ENCODE results near the gene SFI1. TPM values are rescaled to one million over a fixed set of nuclear protein-coding genes. Genes with fewer than 3 reads are reported as not detected.
"Not testable (repeated sequence)": the region's sequence is repeated elsewhere in the genome, so short reads cannot be mapped to it uniquely, and the experiment has no call there.

SFI1 gene
- total RNA-seq, 2 experiments from 2014 or later: 227 to 240 TPM

- DNase-seq: no peak
- H3K4me1 Mint-ChIP-seq (ENCODE audit: low read depth): peaks cover 41% of the 10 kb centered on the region
- H3K27ac Mint-ChIP-seq: no peak overlapping the region
- intact Hi-C loops (cut with micrococcal nuclease): no loop called here
- peaks cover 13% of the 10 kb centered on the region for H3K36me3 Mint-ChIP-seq
- H3K9me3 Mint-ChIP-seq: no peaks in the 10 kb centered on the region
- CTCF ChIA-PET: interaction anchor here (1.0 to 1.1 kb wide), 2 partner anchors 12 to 318 kb away, joined by 3 to 4 read pairs; no protein-coding TSS in a partner anchor
- POLR2A ChIA-PET: interaction anchor here (0.6 kb wide), 1 partner anchor 102 kb away, joined by 3 read pairs; no protein-coding TSS in a partner anchor
- no peak overlapping the region for H3K4me3 Mint-ChIP-seq
- H3K27me3 Mint-ChIP-seq: no peaks in the 10 kb centered on the region
Observed at GRCh38 chr22:31652911-31653684, 156.8 kb downstream of the SFI1 start.

DNA sequence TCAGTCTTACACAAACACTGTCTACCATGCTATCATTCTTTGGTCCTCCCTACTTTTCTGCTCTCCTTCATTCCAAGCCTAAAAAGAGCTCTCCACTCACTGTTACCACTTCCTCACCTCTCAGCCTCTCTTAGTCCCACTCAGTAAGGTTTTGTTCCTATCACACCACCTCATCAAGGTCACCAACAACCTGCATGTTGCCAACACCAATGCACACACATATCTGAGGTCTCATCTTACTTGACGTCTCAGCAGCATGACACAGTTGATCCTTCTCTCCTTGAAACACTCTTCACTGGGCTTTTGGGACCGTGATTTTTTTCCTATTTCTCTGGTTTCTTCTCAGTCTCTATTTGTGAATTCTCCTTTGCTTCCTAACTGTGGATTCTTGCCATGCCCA, 157.6 kb downstream of the SFI1 start:
- intact Hi-C loops (cut with micrococcal nuclease): no loop called here
- Mint-ChIP-seq H3K4me1 (ENCODE audit: low read depth) (peaks cover 39% of the 10 kb centered on the region), H3K36me3 (peaks cover 8% of the 10 kb centered on the region), H3K4me3 (no peak overlapping the region), H3K9me3 (no peaks in the 10 kb centered on the region), H3K27me3 (no peaks in the 10 kb centered on the region), H3K27ac (peak overlapping the region; percentile 2)
- DNase-seq: no peak
- ChIA-PET CTCF (interaction anchor here (1.0 kb wide), 1 partner anchor 12 kb away, joined by 4 read pairs; no protein-coding TSS in a partner anchor), POLR2A (no interaction called here)

- Mint-ChIP-seq H3K27ac (no peak overlapping the region), H3K4me3 (no peak overlapping the region), H3K36me3 (peaks cover 5% of the 10 kb centered on the region), H3K4me1 (ENCODE audit: low read depth) (peaks cover 43% of the 10 kb centered on the region), H3K27me3 (no peaks in the 10 kb centered on the region), H3K9me3 (no peaks in the 10 kb centered on the region)
- POLR2A ChIA-PET: no interaction called here
- CTCF ChIA-PET: interaction anchor here (1.0 to 1.3 kb wide), 3 partner anchors 11 to 20 kb away, joined by 3 to 4 read pairs (median 4); no protein-coding TSS in a partner anchor
- intact Hi-C loops (cut with micrococcal nuclease): no loop called here
- DNase-seq: no peak
Observed at GRCh38 chr22:31654408-31654807, 158.1 kb downstream of the SFI1 start.

GRCh38 chr22:31659246-31659645, 162.9 kb downstream of the SFI1 start:
- H3K27ac Mint-ChIP-seq: no peak overlapping the region
- H3K4me1 Mint-ChIP-seq (ENCODE audit: low read depth): peaks cover 34% of the 10 kb centered on the region
- peaks cover 2% of the 10 kb centered on the region for H3K27me3 Mint-ChIP-seq
- H3K36me3 Mint-ChIP-seq: peaks cover 5% of the 10 kb centered on the region
- intact Hi-C loops (cut with micrococcal nuclease): no loop called here
- no peak for DNase-seq
- no peaks in the 10 kb centered on the region for H3K9me3 Mint-ChIP-seq
- ChIA-PET CTCF (no interaction called here), POLR2A (interaction anchor here (0.6 kb wide), 1 partner anchor 153 kb away, joined by 3 read pairs; no protein-coding TSS in a partner anchor)
- no peak overlapping the region for H3K4me3 Mint-ChIP-seq

DNA sequence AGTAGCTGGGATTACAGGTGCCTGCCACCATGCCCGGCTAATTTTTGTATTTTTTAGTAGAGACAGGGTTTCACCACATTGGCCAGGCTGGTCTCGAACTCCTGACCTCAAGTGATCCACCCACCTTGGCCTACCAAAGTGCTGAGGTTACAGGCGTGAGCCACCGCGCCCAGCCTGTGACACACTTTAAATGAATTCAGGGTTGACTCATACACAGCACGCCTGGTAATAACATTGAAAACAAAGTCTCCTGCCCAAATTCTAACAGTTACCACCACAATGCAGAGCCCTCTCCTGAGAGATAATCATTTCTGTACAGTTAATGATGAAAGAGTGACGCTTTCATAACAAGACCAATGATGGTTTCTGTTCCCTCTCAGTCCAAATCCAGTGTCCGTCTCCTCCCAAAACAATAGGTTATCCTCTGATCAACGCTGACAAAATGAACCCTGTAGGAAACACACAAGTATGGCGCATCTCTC, 164.6 kb downstream of the SFI1 start:
- Mint-ChIP-seq H3K4me1 (ENCODE audit: low read depth) (peaks cover 35% of the 10 kb centered on the region), H3K4me3 (peak overlapping the region; percentile 98), H3K27ac (peak overlapping the region; percentile 94)
- intact Hi-C loops (cut with micrococcal nuclease): loop anchor here (2.0 to 10.0 kb wide), 5 partner anchors 14 to 814 kb away; partner anchors contain the start of gene FBXO7
- peak; percentile 82 for DNase-seq
- H3K27me3 Mint-ChIP-seq, H3K36me3 Mint-ChIP-seq, H3K9me3 Mint-ChIP-seq: not testable (repeated sequence)
- POLR2A ChIA-PET: interaction anchor here (0.8 to 2.4 kb wide), 7 partner anchors 14 to 310 kb away, joined by 3 to 15 read pairs (median 6); partner anchors contain the start of gene PRR14L
- CTCF ChIA-PET: interaction anchor here (0.6 to 6.5 kb wide), 6 partner anchors 15 to 553 kb away, joined by 3 to 76 read pairs (median 6); no protein-coding TSS in a partner anchor

GRCh38 chr22:31661851-31662667, 165.7 kb downstream of the SFI1 start, which contains the start of gene PISD:
TSS of gene PISD (minus strand) at chr22:31662215. CDS start at chr22:31662208, 7 bp downstream.
- H3K4me3 Mint-ChIP-seq: peak within 1 kb of the TSS; percentile 98
- H3K4me1 Mint-ChIP-seq (ENCODE audit: low read depth): peaks cover 35% of the 10 kb centered on the region
- peak within 1 kb of the TSS; percentile 94 for H3K27ac Mint-ChIP-seq
- peak; percentile 98 for DNase-seq
- CTCF ChIA-PET: interaction anchor here (0.8 to 6.5 kb wide), 11 partner anchors 14 to 310 kb away, joined by 3 to 76 read pairs (median 3); partner anchors contain the start of gene DEPDC5
- intact Hi-C loops (cut with micrococcal nuclease): loop anchor here (1.0 to 10.0 kb wide), 9 partner anchors 15 to 813 kb away; partner anchors contain the start of genes FBXO7, PRR14L, SFI1 and YWHAH
- POLR2A ChIA-PET: interaction anchor here (0.8 to 2.4 kb wide), 12 partner anchors 15 to 372 kb away, joined by 3 to 15 read pairs (median 6); partner anchors contain the start of genes DEPDC5, PIK3IP1 and PRR14L
- peaks cover 2% of the 10 kb centered on the region for H3K27me3 Mint-ChIP-seq
- H3K36me3 Mint-ChIP-seq: peaks cover 5% of the 10 kb centered on the region
- no peaks in the 10 kb centered on the region for H3K9me3 Mint-ChIP-seq

DNA sequence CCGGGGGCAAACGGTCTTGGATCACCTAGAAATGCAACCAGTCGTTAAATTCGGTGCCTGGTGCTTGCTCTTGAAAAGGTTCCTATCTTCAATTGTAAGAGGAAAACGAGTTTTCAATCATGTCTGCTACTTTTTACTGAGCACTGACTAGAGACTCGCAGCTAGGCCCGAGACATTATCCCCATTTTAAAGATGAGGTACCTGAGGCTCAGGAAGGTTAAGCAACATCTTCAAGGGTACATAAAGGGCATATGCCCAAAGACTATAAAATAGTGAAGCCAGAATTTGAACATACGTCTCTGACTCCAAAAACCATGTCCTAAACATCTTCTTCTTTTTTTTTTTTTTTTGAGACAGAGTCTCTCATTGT, 166.3 kb downstream of the SFI1 start:
- ChIA-PET POLR2A (interaction anchor here (1.2 to 2.1 kb wide), 8 partner anchors 14 to 370 kb away, joined by 3 to 15 read pairs (median 6); partner anchors contain the start of genes DEPDC5, PIK3IP1 and PRR14L), CTCF (interaction anchor here (0.9 to 6.5 kb wide), 8 partner anchors 14 to 309 kb away, joined by 3 to 76 read pairs (median 3); partner anchors contain the start of gene DEPDC5)
- Mint-ChIP-seq H3K4me1 (ENCODE audit: low read depth) (peaks cover 35% of the 10 kb centered on the region), H3K27ac (peak overlapping the region; percentile 94), H3K9me3 (no peaks in the 10 kb centered on the region), H3K27me3 (peaks cover 2% of the 10 kb centered on the region), H3K36me3 (peaks cover 5% of the 10 kb centered on the region), H3K4me3 (peak overlapping the region; percentile 98)
- intact Hi-C loops (cut with micrococcal nuclease): loop anchor here (1.0 to 10.0 kb wide), 8 partner anchors 32 to 812 kb away; partner anchors contain the start of genes FBXO7, PRR14L, SFI1 and YWHAH
- no peak for DNase-seq

Small RNA genes within 50 kb of the gene (microRNA-seq; reads per million reads assigned to microRNA genes)
- not detected for gene MIR7109 (ENCODE audit: borderline microRNAs expressed, borderline number of aligned reads, borderline replicate concordance)

Other genes starting within 250 kb of the SFI1 start
- gene PIK3IP1, start 204.0 kb upstream of the SFI1 start, total RNA-seq: 10 to 100 TPM; 18.8 to 19.1 TPM
- gene PATZ1, start 150.2 kb upstream of the SFI1 start, total RNA-seq: 10 to 100 TPM; 19.8 to 20.0 TPM
- 100 to 1,000 TPM in 1 of 2 experiments, 10 to 100 TPM in 1; 97.1 to 116 TPM for gene DRG1, start 96.9 kb upstream of the SFI1 start, total RNA-seq
- gene EIF4ENIF1, start 6.7 kb upstream of the SFI1 start, total RNA-seq: 10 to 100 TPM; 39.7 to 43.2 TPM
- 10 to 100 TPM; 39.4 to 40.2 TPM for gene PISD, start 165.7 kb downstream of the SFI1 start, total RNA-seq

Data from activated CD4-positive, alpha-beta memory T cell treated with anti-CD3 and anti-CD28 coated beads for 36 hours (primary cell).